HepG2 (cell line): ENCODE results near the gene ARHGEF40. TPM values are rescaled to one million over a fixed set of nuclear protein-coding genes. Genes with fewer than 3 reads are reported as not detected.
A peak's percentile ranks its signal among the peaks of the same experiment; 100 is the strongest.

ENCODE experiments used
- CBX1 ChIP-seq: IDR thresholded peaks from one replicate; pipeline ENCODE4 v1.6.1; 2016; ENCODE audit warnings: antibody characterized with exemption, low read depth
- FOXK1 ChIP-seq: sonication (generic); formaldehyde crosslinking; IDR thresholded peaks from 2 replicates; pipeline ENCODE4 v1.4.0; 2020; ENCODE audit warnings: low read depth, missing genetic modification reagents, borderline replicate concordance
- KLF15 ChIP-seq: sonication (generic); formaldehyde crosslinking; IDR thresholded peaks from 2 replicates; pipeline ENCODE4 v1.8.1; 2023; ENCODE audit warnings: borderline replicate concordance, mild to moderate bottlenecking, inconsistent platforms, missing genetic modification reagents, mixed read lengths
- KMT2B ChIP-seq: IDR thresholded peaks from 2 replicates; pipeline ENCODE4 v1.6.1; 2016; ENCODE audit warnings: missing genetic modification reagents, missing compliant biosample characterization
- REL ChIP-seq: sonication (generic); formaldehyde crosslinking; conservative IDR thresholded peaks from 2 replicates; pipeline ENCODE4 v1.8.0; 2022; ENCODE audit warnings: mild to moderate bottlenecking, missing genetic modification reagents, moderate library complexity
- SIN3A ChIP-seq: IDR thresholded peaks from 2 replicates; pipeline ENCODE4 v1.6.1; 2011; ENCODE audit warnings: low read depth, mild to moderate bottlenecking, control low read depth, low read length, borderline replicate concordance
- TAF1 ChIP-seq: sonication (generic); formaldehyde crosslinking; IDR thresholded peaks from 2 replicates; pipeline ENCODE4 v1.4.0; 2020; ENCODE audit warnings: missing genetic modification reagents
- TGIF2 ChIP-seq: IDR thresholded peaks from 2 replicates; pipeline ENCODE4 v1.6.1; 2016; ENCODE audit warnings: control low read depth, missing compliant biosample characterization
- ZFP36 ChIP-seq: fragments of 150-350 bp; IDR thresholded peaks from 2 replicates; pipeline ENCODE4 v1.6.1; 2018; ENCODE audit warnings: borderline replicate concordance, low read length, low read depth; ENCODE audit not compliant: partially characterized antibody
- ZFP41 ChIP-seq: sonication (generic); formaldehyde crosslinking; IDR thresholded peaks from 2 replicates; pipeline ENCODE4 v1.4.0; 2020; ENCODE audit warnings: mild to moderate bottlenecking, missing genetic modification reagents, borderline replicate concordance
- ZNF34 ChIP-seq: sonication (generic); formaldehyde crosslinking; IDR thresholded peaks from 2 replicates; pipeline ENCODE4 v1.4.0; 2020; ENCODE audit warnings: mild to moderate bottlenecking, missing genetic modification reagents, borderline replicate concordance
- ZNF367 ChIP-seq: sonication (generic); formaldehyde crosslinking; IDR thresholded peaks from 2 replicates; pipeline ENCODE4 v1.4.0; 2020; ENCODE audit warnings: missing genetic modification reagents, borderline replicate concordance
- ZNF557 ChIP-seq: sonication (generic); formaldehyde crosslinking; IDR thresholded peaks from 2 replicates; pipeline ENCODE4 v1.4.0; 2020; ENCODE audit warnings: missing genetic modification reagents
- ZNF589 ChIP-seq: sonication (generic); formaldehyde crosslinking; conservative IDR thresholded peaks from 2 replicates; pipeline ENCODE4 v1.8.0; 2022; ENCODE audit warnings: mild to moderate bottlenecking, moderate library complexity, missing genetic modification reagents
- polyA plus RNA-seq, 8 experiments: library from polyadenylated mRNA; depleted of rRNA in 3 of 8; stranded (reverse) in 7 of 8; unstranded in 1 of 8; fragments of >200 nt; fragmentation: Illumina TruSeq in 4 of 8; extraction: Trizol in 4 of 8; gene quantifications; 2 replicates each; pipeline versions ENCODE4 v1.2.1 to v1.2.3, GENCODE V29; 2011 to 2016; ENCODE audit warnings: low read depth in 4 of 8, missing spikeins in 1 of 8, mixed read lengths in 1 of 8; ENCODE audit not compliant: insufficient read depth in 1 of 8
- total RNA-seq, 5 experiments: library from RNA; depleted of rRNA; stranded (reverse); fragments of >200 nt; fragmentation: Illumina TruSeq; extraction: Trizol; gene quantifications; 2 replicates each; pipeline ENCODE4 v1.2.3, GENCODE V29; 2016; ENCODE audit warnings: low read depth in 1 of 5
- TF ChIP-seq, protein P1 (sequence below): IDR thresholded peaks from 2 replicates; pipeline ENCODE4 v1.6.1; 2016
- TF ChIP-seq, protein P2 (sequence below): sonication (generic); formaldehyde crosslinking; IDR thresholded peaks from 2 replicates; pipeline ENCODE4 v1.5.1; 2020; ENCODE audit warnings: mild to moderate bottlenecking, missing genetic modification reagents
- TF ChIP-seq, protein P3 (sequence below): sonication (generic); formaldehyde crosslinking; IDR thresholded peaks from 2 replicates; pipeline ENCODE4 v1.4.0; 2020; ENCODE audit warnings: missing genetic modification reagents
- TF ChIP-seq, protein P4 (sequence below): sonication (generic); formaldehyde crosslinking; IDR thresholded peaks from 2 replicates; pipeline ENCODE4 v1.5.1; 2020; ENCODE audit warnings: mild to moderate bottlenecking, missing genetic modification reagents, moderate library complexity

Gene ARHGEF40
- total and polyA plus RNA-seq, 2 of the 13 experiments (the other 11 are each of a cell fraction or from before 2014, with no cell fraction given) = 28.1 to 78.1 TPM

DNA sequence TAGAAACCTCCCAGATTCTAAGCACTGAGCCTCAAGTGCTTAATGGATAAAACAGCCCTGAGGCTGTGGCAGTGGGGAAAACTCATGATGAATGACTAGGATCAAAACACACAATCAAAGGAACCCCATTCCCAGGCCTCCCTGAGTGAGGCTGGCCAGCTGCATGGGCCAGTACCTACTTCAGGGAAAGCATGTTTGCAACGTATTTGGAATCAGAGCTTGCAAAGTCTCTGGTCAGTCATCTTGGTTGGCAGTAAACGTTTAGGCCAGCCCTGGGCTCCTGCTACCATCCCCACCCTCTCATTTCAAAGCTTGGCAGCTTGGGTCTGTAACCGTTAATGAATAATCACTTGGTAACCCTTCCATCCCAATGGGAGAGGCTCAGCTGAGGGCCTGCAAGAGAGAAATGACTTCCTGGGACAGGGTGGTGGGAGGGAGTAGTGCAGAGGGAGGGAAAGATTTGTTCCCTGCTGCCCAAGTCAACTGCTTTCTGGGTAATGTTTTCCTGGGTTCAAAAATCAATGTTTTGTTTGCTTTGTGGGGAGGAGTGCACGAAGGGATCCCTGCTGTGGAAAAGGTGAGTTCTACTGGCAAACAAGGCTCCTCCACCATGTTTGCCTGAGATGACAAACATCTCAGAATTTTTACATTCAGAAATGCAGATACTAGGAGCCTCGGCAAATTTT lies 14.5 kb upstream of the ARHGEF40 start (continued):
- TF ChIP-seq, protein P1, sequence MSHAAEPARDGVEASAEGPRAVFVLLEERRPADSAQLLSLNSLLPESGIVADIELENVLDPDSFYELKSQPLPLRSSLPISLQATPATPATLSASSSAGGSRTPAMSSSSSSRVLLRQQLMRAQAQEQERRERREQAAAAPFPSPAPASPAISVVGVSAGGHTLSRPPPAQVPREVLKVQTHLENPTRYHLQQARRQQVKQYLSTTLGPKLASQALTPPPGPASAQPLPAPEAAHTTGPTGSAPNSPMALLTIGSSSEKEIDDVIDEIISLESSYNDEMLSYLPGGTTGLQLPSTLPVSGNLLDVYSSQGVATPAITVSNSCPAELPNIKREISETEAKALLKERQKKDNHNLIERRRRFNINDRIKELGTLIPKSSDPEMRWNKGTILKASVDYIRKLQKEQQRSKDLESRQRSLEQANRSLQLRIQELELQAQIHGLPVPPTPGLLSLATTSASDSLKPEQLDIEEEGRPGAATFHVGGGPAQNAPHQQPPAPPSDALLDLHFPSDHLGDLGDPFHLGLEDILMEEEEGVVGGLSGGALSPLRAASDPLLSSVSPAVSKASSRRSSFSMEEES = peak; percentile 67; the same call in 1 of the 2 replicates
- TF ChIP-seq ZFP36 (no peak), ZNF557 (no peak), ZFP41 (no peak), CBX1 (no peak), KMT2B (CRISPR knock-in tag) (peak; percentile 58; the same call in 1 of the 2 replicates), TGIF2 (CRISPR knock-in tag) (peak; percentile 57; the same call in 1 of the 2 replicates), ZNF367 (CRISPR knock-in tag) (no peak), FOXK1 (CRISPR knock-in tag) (no peak; the same call in 1 of the 2 replicates), ZNF34 (no peak), KLF15 (CRISPR knock-in tag) (no peak), ZNF589 (0 out of 2 replicates have a peak, but pooled peaks have one; percentile 64), SIN3A (no peak), TAF1 (CRISPR knock-in tag) (peak; percentile 79), REL (CRISPR knock-in tag) (no peak)
- TF ChIP-seq, protein P2, sequence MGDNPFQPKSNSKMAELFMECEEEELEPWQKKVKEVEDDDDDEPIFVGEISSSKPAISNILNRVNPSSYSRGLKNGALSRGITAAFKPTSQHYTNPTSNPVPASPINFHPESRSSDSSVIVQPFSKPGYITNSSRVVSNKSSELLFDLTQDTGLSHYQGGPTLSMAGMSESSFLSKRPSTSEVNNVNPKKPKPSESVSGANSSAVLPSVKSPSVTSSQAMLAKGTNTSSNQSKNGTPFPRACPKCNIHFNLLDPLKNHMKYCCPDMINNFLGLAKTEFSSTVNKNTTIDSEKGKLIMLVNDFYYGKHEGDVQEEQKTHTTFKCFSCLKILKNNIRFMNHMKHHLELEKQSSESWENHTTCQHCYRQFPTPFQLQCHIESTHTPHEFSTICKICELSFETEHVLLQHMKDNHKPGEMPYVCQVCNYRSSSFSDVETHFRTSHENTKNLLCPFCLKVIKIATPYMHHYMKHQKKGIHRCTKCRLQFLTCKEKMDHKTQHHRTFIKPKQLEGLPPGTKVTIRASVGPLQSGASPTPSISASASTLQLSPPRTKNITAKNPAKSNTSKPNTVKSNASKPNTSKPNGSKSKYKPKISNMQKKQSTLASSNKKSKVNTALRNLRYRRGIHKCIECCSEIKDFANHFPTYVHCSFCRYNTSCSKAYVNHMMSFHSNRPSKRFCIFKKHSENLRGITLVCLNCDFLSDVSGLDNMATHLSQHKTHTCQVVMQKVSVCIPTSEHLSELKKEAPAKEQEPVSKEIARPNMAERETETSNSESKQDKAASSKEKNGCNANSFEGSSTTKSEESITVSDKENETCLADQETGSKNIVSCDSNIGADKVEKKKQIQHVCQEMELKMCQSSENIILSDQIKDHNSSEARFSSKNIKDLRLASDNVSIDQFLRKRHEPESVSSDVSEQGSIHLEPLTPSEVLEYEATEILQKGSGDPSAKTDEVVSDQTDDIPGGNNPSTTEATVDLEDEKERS (CRISPR knock-in tag) = peak; percentile 48; the same call in 1 of the 2 replicates
- TF ChIP-seq, protein P3, sequence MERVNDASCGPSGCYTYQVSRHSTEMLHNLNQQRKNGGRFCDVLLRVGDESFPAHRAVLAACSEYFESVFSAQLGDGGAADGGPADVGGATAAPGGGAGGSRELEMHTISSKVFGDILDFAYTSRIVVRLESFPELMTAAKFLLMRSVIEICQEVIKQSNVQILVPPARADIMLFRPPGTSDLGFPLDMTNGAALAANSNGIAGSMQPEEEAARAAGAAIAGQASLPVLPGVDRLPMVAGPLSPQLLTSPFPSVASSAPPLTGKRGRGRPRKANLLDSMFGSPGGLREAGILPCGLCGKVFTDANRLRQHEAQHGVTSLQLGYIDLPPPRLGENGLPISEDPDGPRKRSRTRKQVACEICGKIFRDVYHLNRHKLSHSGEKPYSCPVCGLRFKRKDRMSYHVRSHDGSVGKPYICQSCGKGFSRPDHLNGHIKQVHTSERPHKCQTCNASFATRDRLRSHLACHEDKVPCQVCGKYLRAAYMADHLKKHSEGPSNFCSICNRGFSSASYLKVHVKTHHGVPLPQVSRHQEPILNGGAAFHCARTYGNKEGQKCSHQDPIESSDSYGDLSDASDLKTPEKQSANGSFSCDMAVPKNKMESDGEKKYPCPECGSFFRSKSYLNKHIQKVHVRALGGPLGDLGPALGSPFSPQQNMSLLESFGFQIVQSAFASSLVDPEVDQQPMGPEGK = peak; percentile 84
- TF ChIP-seq, protein P4, sequence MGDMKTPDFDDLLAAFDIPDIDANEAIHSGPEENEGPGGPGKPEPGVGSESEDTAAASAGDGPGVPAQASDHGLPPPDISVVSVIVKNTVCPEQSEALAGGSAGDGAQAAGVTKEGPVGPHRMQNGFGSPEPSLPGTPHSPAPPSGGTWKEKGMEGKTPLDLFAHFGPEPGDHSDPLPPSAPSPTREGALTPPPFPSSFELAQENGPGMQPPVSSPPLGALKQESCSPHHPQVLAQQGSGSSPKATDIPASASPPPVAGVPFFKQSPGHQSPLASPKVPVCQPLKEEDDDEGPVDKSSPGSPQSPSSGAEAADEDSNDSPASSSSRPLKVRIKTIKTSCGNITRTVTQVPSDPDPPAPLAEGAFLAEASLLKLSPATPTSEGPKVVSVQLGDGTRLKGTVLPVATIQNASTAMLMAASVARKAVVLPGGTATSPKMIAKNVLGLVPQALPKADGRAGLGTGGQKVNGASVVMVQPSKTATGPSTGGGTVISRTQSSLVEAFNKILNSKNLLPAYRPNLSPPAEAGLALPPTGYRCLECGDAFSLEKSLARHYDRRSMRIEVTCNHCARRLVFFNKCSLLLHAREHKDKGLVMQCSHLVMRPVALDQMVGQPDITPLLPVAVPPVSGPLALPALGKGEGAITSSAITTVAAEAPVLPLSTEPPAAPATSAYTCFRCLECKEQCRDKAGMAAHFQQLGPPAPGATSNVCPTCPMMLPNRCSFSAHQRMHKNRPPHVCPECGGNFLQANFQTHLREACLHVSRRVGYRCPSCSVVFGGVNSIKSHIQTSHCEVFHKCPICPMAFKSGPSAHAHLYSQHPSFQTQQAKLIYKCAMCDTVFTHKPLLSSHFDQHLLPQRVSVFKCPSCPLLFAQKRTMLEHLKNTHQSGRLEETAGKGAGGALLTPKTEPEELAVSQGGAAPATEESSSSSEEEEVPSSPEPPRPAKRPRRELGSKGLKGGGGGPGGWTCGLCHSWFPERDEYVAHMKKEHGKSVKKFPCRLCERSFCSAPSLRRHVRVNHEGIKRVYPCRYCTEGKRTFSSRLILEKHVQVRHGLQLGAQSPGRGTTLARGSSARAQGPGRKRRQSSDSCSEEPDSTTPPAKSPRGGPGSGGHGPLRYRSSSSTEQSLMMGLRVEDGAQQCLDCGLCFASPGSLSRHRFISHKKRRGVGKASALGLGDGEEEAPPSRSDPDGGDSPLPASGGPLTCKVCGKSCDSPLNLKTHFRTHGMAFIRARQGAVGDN (CRISPR knock-in tag) = peak; percentile 41; the same call in 1 of the 2 replicates
